GM18519 (cell line): ENCODE measurements around the gene TNRC6A.
"Not testable (repeated sequence)": the region's sequence is repeated elsewhere in the genome, so short reads cannot be mapped to it uniquely, and the experiment has no call there.

Experiments used
- ATAC-seq: cut with Tn5 transposase; IDR thresholded peaks from one replicate; pipeline ENCODE4 v1.9.1; 2021; ENCODE audit warnings: mild to moderate bottlenecking, moderate library complexity; ENCODE audit not compliant: unreplicated experiment, low FRiP score

Gene TNRC6A

DNA sequence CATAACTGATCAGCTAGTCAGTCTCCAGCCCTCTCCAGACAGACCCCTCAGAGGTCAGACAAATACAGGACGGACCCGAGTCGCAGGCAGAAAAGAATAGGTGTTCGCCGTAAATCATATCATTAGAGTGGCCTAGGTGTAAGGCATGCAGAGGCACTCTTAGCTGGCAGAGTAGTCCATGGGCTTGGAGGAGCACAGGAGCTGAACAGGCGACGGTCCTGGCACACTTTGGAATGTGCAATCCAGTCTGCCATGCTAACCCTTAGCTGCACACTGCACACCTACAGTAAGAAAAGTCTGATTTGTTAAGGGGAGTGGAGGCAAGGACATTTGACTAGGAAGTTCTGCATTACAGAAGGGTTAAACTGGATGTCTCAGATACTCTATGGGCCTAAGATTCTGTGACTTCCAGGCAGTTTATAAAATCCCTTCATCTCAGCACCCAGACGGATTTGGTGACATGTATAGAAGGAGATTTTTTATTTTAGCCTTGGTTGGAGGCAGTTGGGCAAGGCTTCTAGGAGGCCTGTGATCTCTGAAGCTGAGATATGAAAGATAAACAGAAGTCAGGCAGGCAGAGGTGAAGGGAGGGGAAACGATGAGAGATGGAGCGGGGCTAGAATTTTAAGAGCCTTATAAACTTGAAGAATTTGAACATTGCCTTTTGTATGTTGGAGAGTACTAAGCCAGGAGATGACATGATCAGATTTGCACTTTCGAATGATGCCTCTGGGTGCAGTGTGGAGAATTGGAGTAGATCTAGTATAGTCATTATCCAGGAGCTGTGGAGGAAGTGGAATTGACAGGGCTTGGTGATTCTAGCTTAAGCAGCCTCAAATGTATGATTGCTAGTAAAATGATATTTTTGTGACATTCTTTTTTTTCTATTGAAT lies 81.7 kb downstream of the TNRC6A start:
- ATAC-seq: no peak

DNA sequence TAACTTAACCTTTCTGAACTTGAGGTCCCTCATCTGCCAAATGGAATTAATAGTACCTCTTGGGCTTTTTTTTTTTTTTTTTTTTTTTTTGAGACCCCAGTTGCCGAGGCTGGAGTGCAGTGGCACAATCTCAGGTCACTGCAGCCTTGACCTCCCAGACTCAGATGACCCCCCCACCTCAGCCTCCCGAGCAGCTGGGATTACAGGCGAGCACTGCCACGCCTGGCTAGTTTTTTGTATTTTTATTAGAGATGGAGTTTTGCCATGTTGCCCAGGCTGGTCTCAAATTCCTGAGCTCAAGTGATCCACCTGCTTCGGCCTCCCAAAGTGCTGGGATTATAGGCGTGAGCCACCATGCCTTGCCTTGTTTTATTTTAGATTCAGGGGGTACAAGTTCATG lies 83.4 kb downstream of the TNRC6A start:
- not testable (repeated sequence) for ATAC-seq

DNA sequence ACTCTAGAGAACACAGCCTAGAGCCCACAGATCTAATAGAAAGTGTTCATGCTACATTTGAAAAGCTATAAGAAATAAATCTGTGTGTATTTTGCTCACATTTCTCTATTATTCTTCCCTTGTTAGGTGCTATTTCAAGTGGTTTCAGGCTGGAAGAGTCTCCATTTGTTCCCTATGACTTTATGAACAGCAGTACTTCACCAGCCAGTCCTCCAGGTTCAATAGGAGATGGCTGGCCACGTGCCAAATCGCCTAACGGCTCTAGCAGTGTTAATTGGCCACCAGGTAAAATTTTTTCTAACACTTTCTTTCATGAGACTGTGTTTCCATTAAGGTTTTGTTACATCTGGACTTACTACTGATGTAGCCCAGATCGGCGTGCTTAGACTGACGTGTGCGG lies 85.6 kb downstream of the TNRC6A start:
- ATAC-seq: no peak

DNA sequence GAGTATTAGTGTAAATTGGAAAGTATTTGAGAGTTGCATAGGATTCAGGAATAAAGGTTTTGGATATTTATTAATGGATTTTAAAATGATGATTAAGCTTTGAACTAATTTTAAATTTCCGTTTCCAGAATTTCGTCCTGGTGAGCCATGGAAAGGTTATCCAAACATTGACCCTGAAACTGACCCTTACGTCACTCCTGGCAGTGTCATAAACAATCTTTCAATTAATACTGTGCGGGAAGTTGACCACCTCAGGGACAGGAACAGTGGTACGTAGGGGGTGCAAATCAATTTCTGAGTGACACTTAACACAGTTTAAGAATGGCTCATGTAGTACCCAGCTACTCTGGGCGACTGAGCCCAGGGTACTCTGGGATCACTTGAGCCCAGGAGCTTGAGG lies 87.2 kb downstream of the TNRC6A start:
- ATAC-seq: no peak

DNA sequence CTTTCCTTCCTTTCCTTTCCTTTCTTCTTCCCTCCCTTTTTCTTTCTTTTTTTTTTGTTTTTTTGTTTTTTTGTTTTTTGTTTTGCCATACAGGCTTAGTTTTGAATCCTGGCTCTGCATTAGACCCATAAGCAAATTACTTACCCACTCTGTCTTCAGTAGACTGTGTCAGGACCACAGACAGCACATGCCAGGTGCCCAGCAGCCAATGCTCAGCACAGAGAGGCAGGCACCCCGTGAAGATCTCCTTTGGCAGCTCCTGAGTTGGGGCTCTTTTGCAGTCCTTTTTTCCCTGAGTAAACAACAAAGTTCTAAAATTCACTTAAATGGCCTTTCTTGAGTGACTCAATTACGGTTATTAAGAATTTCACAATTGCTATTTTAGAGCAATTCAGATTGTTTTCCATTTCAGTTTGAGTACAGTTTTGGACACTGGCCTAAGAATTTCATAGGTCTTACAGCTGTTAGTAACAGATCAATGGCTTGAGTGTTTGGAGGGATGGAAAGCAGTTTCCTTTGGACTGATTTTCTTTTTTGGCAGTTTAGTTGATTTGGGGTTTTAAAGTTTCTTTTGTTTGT lies 90.1 kb downstream of the TNRC6A start:
- no peak for ATAC-seq

DNA sequence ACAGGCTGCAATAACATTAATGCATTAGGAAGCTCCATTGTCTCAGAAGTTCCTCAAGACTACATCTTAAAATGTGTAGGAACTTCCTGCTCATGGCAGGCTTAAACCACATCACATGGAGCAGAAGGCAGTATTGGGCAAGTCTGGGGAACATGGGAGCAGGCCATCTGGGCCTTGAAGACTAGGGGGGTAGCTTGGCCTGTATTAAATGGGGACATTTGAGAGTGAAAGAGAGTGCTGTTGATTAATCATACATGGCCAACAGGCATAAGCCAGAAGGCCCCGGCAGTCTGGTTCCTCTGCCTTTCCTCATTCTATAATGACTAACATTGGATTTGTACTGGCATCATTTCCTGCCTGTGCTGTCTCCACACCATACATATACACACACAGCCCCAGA lies 91.1 kb downstream of the TNRC6A start:
- ATAC-seq: no peak

DNA sequence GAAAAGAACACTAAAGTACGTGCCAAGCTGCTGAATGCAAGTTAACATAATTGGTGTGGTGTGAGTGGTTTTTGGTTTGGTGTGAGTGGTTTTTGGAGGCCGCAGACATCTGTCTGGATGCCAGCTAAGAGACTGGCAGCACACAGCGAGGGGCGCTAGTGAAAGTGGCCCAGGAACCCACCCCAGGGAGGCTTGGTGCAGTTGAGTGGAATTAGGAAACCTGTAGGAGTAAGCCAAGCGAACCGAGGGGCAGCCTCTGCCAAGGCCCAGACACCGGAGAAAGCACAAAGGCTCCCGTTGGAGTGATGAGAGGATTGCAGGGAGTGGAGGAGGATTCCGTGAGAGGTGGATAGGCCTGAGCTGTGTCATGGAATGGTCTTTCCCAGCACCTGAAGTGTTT lies 91.7 kb downstream of the TNRC6A start:
- ATAC-seq: no peak

DNA sequence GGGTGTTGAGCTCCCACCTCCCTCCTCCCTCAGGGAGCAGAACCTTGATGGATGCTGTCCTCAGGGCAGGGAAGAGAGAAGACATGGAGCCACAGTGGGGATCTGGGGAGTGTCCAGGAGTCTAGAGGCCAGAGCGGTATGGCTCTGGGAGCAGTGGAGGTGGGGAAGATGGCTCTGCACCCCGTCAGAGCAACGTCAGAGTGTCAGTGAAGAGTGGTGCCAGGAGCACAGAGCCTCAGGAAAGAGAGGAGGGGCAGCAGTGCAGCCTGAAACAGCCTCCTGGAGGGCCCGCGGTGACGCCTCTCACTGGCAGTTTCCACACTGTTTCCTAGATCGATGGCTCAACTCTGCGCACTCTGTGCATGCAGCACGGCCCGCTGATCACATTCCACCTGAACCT lies 93.1 kb downstream of the TNRC6A start:
- ATAC-seq: no peak

DNA sequence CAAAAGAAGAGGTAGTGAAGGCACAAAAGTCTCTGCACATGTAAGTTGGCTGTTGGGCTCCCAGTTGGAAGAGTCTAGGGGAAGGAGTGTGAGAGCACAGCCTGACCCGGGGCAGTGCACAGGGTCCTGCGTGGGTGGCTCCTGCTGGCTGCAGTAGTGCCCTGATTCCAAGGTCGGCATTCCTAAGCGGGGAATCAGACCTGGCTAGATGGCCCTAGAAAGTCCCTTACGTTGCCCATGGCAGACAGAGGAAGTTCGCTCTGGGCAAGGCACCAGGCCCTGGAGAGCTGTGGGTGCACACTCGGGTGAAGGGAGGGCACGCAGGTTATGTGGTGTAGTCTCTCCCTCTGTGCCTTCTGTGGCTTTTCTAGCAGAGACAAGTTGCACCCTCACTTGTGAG lies 93.5 kb downstream of the TNRC6A start:
- no peak for ATAC-seq

DNA sequence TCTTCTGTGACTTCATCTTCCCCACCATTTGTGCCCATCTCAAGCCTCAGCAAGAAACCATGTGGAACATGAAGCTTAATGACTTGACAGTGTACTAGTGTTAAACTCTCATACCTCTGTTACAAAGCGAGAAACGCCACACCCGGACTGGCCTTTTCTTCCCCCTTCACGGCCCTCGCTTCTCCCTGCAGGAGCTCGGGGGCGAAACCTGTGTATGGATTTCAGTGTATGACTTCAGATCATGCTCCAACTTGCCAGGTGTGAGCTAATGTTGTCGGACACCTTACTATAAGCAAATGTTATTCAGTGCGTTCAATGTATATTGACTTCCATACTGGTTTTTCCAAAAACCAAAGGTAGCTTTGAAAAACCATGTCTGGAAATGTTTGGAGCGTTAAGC lies 96.2 kb downstream of the TNRC6A start:
- no peak for ATAC-seq

DNA sequence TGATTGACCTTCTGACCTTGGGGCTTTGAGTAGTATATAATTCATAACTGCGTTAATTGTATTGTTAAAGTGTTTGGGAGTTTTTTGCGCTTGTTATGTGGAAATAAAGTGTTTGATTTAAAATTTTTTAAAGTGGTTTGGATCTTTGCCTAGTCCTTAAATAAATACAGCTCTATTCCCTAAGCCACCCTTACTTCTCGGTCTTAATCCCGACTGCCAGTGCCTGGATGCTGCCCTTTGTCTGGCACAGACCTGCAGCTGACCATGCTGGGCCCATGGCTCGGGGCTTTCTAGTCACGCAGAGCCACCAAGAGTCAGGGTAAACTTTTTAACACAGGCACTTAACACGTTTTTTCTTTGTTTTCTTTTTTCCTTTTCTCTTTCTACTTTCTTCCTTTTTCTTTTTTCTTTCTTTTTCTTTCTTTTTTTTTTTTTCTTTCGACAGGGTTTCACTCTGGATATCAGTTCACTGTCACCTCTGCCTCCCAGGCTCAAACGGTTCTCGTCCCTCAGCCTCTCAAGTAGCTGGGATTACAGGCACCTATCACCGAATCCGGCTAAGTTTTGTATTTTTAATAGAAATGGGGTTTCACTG lies 96.7 kb downstream of the TNRC6A start:
- no peak for ATAC-seq

DNA sequence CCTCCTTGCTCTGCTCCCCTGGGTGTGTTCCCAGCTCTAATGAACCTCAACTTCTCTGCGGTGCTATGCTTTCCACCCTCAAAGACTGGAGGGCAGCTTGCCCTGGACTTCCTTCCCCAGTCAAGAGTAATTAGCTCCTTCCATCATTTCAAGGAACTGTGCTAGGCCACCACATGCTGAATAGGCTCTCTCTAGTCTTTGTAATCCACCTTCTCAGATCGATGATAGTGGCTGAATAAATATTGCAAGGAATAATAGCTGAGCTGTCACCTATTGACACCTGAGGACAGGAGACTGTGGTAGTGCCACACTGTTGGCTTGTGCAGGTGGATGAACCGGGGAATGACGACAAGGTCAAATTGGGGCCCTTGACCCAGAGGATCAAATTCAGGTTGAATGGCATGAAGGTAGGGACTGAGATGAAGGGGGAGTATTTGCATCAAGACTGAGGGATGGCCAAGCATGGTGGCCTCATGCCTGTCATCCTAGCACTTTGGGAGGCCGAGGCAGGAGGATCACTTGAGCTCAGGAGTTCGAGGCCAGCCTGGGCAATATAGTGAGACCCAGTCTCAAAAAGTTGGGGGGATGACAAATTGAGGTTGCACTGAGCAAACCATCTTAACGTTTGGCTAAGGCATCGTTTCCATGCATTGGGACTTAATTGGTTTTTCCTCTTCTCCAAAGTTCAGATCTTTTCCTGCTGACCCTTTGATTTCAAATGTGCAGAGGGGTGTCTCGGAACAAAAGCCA lies 97.5 kb downstream of the TNRC6A start:
- no peak for ATAC-seq

DNA sequence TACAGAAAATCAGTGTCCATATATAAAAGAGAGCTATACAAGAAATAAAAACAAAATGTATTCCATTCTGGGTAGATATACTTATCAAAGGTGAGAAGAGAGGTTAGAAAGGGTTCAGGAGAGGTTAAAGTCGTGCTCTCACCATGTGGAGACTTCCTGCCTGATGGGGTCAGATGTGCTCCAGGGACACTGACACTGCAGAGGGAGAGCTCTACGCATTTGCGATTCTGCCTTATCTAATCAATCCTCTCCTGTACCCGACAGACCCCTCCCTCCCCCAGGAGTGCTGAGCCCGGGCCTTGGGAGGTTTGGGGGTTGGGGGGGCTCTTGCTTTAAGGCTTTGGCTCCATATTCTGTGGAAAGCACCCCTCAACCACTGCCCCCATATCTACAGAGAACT lies 99.7 kb downstream of the TNRC6A start:
- no peak for ATAC-seq

DNA sequence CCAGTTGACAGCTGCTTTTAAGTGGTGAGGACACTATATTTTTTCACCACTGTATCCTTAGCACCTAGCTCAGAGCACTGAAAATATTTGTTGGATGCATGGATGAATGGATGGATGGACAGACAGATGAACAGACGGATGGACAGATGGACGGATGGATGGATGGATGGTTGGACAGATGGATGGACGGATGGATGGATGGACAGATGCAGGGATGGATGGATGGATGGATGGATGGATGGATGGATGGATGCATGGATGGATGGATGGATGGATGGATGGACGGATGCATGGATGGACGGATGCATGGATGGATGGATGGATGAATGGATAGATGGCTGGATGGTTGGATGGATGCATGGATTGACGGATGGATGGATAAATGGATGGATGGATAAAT lies 103.9 kb downstream of the TNRC6A start:
- ATAC-seq: no peak

DNA sequence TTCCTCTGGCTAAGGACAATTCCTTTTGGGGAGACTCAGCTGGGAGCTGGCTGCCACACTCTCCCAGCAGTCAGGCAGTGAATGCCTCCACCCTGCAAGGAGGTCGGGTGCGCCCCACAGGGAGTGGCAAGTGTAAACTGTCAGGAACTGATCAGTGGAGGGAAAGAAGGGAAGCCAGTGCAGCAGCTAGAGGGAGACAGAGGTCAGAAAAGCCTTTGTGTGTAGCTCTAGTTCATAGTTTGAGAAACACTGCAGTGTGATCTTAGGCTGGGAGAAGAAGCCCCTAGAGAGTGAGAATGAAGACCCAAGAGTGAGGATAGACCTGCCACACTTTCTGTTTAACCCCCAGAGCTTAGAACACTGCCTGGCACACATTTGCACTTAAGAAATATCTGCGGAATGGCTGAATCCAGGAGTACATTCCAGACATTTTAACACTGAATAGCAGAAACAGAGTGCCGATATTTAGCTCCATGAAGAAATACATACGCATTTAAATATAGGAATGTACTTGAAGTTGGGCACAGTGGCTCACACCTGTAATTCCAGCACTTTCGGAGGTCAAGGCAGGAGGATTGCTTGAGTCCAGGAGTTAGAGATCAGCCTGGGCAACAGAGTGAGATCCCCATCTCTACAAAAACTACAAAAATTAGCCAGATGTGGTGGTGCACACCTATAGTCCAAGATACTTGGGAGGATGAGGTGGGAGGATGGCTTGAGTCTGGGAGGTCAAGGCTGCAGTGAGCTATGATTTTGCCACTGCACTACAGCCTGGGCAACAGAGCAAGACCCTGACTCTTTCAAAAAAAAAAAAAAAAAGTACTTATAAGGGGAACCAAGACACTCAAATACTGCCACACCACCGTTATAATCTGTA lies 105.2 kb downstream of the TNRC6A start:
- ATAC-seq: no peak

DNA sequence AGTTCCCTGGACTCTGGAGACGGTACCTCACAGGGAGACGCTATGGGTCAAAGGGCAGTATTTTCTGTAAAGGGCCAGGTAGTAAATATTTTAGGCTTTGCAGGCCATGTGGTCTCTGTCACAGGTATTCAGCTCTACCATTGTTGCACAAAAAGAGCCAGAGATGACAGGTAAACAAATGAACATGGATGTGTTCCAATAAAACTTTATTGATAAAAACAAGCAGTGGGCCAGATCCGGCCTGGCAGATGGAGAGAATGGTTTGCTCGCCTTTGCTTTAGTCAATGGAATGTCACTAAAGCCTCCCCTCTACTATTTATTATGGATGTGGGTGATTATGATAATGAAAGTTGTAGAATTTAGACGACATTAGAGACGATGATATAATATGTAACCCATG lies 107.4 kb downstream of the TNRC6A start:
- no peak for ATAC-seq

DNA sequence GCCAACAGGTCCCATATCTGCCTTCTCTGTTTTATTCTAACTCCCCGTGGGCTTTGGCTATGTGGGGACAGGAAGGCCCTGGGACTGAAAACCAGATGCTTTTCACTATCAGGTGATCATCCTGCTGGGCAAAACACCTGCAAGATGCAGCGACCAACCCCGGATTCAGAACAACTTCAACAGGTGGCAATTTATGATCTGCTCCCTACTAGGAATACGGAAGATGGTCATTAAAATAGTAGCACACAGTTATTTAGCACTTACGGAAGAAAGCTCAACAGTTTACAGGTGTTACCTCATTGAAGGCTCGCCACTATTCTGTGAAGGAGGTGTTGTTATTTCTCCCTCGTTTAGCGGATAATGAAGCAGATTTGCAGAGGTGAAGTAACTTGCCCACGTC lies 108.5 kb downstream of the TNRC6A start:
- no peak for ATAC-seq

DNA sequence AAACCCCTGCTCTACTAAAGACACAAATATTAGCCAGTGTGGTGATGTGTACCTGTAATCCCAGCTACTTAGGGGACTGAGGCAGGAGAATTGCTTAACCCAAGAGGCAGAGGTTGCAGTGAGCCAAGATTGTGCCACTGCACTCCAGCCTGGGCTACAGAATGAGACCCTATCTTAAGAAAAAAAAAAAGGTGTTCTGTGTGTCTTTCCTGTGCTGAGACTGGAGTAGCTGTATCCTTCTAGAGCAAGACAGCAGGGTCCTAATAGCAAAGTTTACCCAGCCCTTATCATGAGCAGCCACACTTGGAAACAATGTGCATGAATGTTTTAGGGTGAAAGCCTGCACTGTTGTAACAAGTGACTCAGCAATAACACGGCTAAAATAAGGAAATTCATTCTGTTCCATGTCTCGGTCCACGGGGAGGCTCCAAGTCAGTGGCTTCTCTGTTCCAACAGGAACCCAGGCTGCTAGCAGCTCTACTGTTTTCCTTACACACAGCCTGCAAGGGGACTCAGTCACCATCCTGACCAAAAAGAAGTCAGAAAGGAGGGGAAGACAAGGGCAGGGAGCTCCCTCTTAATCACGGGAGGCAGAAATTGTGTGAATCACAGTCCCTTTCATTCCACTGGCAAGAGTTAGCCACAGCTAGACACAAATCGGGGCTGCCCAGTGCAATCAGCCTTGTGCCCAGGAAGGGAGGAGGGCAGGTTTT lies 109.3 kb downstream of the TNRC6A start:
- no peak for ATAC-seq

DNA sequence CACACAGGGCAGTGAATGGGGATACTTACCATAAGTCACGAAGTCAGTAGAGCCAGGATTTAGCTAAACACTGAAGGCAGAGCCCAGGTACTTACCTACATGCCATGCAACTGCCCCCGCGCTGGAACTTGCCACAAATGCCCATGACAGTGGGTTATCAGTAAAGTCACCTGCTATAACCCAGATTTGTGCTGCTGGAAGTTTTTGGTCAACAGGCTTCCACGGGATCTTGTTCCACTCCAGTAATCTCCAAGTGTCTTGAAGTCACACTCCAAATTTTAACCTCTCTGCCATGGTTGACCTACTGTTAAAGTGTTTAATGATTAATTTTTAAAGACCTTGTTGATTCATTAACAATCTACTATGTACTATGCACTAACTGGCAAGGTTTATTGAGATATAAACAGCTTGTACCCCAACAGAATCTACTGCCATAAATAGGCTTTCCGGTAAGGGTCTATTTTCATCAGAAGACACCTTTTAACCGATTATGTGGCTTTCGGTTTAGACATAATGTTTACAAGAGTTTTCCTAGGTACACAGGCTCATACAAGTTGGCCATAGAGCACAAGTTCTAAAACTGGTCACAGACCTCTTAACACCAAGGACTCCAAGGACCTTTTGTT lies 110.0 kb downstream of the TNRC6A start:
- no peak for ATAC-seq
